Measurements from ENCODE around the gene PRSS57. TPM values are rescaled to one million over a fixed set of nuclear protein-coding genes. Genes with fewer than 3 reads are reported as not detected.

The PRSS57 gene
- total and polyA plus RNA-seq, 2 of the 13 experiments (the other 11 are each of a cell fraction or from before 2014, with no cell fraction given), result 0.12 TPM; not detected in 1

DNA sequence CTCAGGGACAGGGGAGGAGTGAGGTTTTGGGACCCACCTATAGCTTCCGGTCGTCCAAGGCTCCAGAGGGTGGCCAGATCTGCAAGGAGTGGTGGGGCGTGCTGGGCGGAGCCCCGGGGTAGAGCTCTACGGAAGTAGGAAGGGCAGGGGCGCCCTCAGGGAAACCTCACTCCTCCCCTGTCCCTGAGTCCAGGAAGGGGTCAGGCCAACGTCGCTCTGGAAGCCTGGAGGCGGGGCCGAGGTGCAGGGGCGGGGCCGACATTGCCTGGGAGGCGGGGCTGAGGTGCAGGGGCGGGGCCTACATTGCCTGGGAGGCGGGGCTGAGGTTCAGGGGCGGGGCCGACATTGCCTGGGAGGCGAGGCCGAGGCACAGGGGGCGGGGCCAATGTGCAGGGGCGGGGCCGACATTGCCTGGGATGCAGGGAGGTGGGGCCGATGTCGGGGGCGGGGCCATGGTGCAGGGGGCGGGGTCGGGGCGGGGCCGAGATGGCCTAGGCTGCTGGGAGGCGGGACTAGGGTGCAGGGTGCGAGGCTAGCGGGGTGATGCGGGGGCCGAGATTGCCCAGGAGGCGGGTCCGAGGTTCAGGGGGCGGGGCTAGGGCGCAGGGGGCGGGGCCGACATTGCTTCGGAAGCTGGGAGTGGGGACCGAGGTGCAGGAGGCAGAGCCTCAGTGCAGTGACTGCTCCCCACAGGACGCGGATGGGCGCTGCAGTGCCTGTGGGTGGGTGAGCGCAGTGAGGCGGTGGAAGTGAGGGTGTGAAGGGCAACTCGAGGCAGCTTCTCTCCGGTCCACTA is 8.6 kb upstream of the PRSS57 start (continued):
- TF ChIP-seq SRSF9 (IDR thresholded peaks at IDR 0.05; ENCODE audit: borderline replicate concordance, insufficient read depth, low read depth, low read length, poor library complexity, severe bottlenecking) (no peak), KLF16 (CRISPR knock-in tag; IDR thresholded peaks at IDR 0.05) (0 out of 4 replicates have a peak, but pooled peaks of 1 of the 2 experiments have one; percentile 32), PPARG (CRISPR knock-in tag; conservative IDR thresholded peaks at IDR 0.05) (no peak), BHLHE40 (IDR thresholded peaks at IDR 0.05; ENCODE audit: low read length) (no peak), ARNTL (CRISPR knock-in tag; IDR thresholded peaks at IDR 0.05) (no peak; the same call in 1 of the 2 replicates), ZBTB20 (CRISPR knock-in tag; IDR thresholded peaks at IDR 0.05; ENCODE audit: borderline replicate concordance, low read depth) (0 out of 2 replicates have a peak, but pooled peaks have one; percentile 72), ZNF816 (CRISPR knock-in tag; IDR thresholded peaks at IDR 0.05; ENCODE audit: borderline replicate concordance) (no peak), DMAP1 (CRISPR knock-in tag; IDR thresholded peaks at IDR 0.05) (no peak), ZNF768 (CRISPR knock-in tag; IDR thresholded peaks at IDR 0.05) (peak; percentile 47; the same call in 1 of the 2 replicates), USF2 (IDR thresholded peaks at IDR 0.05; ENCODE audit: low read depth, low read length) (no peak), USF2 (CRISPR knock-in tag; IDR thresholded peaks at IDR 0.05; ENCODE audit: borderline replicate concordance) (no peak; the same call in 1 of the 2 replicates), ESRRA (CRISPR knock-in tag; IDR thresholded peaks at IDR 0.05; ENCODE audit: low read depth) (0 out of 2 replicates have a peak, but pooled peaks have one; percentile 37), ZNF331 (CRISPR knock-in tag; IDR thresholded peaks at IDR 0.05) (peak; percentile 22; the same call in 1 of the 2 replicates), IKZF5 (CRISPR knock-in tag; IDR thresholded peaks at IDR 0.05) (peak; percentile 82; the same call in 1 of the 2 replicates), POLR2G (IDR thresholded peaks at IDR 0.05; ENCODE audit: low read depth, low read length) (peak; percentile 60), CENPX (CRISPR knock-in tag; IDR thresholded peaks at IDR 0.05) (no peak), ATF7-NPFF (CRISPR knock-in tag; IDR thresholded peaks at IDR 0.05; ENCODE audit: low read depth) (no peak), TAF1 (CRISPR knock-in tag; IDR thresholded peaks at IDR 0.05) (peak; percentile 86), ZNF354B (CRISPR knock-in tag; IDR thresholded peaks at IDR 0.05) (0 out of 2 replicates have a peak, but pooled peaks have one; percentile 62), YEATS2 (CRISPR knock-in tag; IDR thresholded peaks at IDR 0.05; ENCODE audit: borderline replicate concordance) (peak; percentile 2; the same call in 1 of the 2 replicates)
- TF ChIP-seq, protein P1, sequence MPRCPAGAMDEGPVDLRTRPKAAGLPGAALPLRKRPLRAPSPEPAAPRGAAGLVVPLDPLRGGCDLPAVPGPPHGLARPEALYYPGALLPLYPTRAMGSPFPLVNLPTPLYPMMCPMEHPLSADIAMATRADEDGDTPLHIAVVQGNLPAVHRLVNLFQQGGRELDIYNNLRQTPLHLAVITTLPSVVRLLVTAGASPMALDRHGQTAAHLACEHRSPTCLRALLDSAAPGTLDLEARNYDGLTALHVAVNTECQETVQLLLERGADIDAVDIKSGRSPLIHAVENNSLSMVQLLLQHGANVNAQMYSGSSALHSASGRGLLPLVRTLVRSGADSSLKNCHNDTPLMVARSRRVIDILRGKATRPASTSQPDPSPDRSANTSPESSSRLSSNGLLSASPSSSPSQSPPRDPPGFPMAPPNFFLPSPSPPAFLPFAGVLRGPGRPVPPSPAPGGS (CRISPR knock-in tag; IDR thresholded peaks at IDR 0.05), result no peak
- TF ChIP-seq, protein P2, sequence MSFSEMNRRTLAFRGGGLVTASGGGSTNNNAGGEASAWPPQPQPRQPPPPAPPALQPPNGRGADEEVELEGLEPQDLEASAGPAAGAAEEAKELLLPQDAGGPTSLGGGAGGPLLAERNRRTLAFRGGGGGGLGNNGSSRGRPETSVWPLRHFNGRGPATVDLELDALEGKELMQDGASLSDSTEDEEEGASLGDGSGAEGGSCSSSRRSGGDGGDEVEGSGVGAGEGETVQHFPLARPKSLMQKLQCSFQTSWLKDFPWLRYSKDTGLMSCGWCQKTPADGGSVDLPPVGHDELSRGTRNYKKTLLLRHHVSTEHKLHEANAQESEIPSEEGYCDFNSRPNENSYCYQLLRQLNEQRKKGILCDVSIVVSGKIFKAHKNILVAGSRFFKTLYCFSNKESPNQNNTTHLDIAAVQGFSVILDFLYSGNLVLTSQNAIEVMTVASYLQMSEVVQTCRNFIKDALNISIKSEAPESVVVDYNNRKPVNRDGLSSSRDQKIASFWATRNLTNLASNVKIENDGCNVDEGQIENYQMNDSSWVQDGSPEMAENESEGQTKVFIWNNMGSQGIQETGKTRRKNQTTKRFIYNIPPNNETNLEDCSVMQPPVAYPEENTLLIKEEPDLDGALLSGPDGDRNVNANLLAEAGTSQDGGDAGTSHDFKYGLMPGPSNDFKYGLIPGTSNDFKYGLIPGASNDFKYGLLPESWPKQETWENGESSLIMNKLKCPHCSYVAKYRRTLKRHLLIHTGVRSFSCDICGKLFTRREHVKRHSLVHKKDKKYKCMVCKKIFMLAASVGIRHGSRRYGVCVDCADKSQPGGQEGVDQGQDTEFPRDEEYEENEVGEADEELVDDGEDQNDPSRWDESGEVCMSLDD (CRISPR knock-in tag; IDR thresholded peaks at IDR 0.05; ENCODE audit: borderline replicate concordance), result 0 out of 2 replicates have a peak, but pooled peaks have one; percentile 37

Data from HepG2 (cell line).